ENCODE results near the gene PDZRN3. TPM values are rescaled to one million over a fixed set of nuclear protein-coding genes. Genes with fewer than 3 reads are reported as not detected.

Gene PDZRN3
- total and polyA plus RNA-seq, 2 experiments from 2014 or later = 7.5 to 14.0 TPM

DNA sequence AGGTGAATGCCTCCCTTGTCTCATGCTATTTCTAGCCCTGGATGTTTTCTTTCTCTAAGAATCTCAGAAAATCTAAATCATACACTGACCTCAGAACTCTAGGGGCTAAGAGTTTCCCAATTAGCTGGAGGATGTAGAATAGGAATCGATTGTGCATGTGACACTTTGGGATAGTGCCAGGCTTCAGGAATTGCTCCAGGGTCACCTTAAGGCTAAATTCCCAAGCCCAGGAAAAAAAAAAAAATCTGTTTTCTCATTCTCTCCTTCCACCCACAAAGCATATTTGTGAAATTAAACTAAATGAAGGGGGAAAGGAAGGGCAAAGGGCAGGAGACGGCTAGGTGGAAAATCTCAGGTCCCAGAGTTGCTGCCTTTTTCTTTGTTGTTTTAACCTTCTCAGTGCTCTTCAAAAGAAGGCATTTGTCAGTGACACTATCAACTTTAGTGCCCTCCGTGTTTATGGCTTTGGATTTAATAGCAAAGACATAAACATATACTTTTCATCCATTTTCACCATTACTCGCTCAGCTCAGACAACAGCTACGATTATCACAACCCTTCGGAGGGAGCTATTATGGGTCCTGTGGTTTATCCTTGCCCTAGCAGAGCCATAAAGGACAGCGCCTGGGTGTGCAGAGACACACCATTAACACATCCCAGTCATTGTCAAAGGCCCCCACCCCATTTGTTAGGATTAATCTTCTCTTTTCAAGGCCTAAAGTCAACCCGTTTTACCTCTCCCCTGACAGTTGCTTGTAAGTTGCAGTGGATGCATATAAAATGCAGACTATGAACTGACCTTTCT lies 271.7 kb downstream of the PDZRN3 start:
- no peaks in the 10 kb centered on the region for H3F3A ChIP-seq (replicated peaks; ENCODE audit: low read depth)

DNA sequence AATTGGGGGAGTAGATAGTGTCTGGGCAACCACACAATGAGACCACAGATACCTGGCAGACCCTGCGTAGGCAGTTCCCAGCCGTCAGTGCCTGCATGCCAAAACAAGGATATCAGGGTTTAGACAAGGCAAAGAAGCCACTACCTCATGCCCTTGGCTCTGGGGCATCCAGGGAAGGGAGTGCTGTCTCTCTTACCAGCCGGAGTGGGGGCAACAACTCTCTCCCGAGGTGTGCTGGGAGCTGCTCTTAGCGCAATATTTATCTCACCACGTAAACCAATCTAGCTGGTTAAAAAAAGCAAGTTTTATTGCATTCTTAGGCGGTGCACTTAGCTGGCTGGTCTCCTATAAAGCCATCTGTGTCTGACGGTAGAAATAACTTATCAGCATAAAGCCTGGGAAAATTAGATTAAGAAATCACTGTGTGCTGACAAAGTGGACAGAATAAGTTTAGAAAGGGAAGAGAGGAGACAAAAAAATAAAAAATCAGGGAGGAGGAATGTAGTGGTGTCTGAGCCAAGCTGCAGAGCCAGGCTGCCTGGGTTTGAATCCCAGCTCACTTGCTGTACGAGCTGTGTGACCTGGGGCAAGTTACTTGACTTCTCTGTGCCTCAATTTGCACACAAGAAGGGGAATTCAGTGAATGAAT lies 273.2 kb downstream of the PDZRN3 start:
- Histone ChIP-seq H3K4me3 (no peak overlapping the region), H3K79me2 (replicated peaks; ENCODE audit: insufficient read depth) (no peaks in the 10 kb centered on the region), H3K4me1 (ENCODE audit: insufficient read depth) (no peaks in the 10 kb centered on the region), H3K9me2 (ENCODE audit: insufficient read depth) (no peaks in the 10 kb centered on the region), H3K27ac (ENCODE audit: low read depth) (no peak overlapping the region), H3K4me2 (no peak overlapping the region), H3K27me3 (ENCODE audit: insufficient read depth) (no peaks in the 10 kb centered on the region), H4K20me1 (replicated peaks; ENCODE audit: insufficient read depth) (no peaks in the 10 kb centered on the region), H3K36me3 (ENCODE audit: insufficient read depth) (no peaks in the 10 kb centered on the region), H3F3A (replicated peaks; ENCODE audit: low read depth) (no peaks in the 10 kb centered on the region), H2AFZ (no peak overlapping the region)
- Mint-ChIP-seq H3K4me1 (no peaks in the 10 kb centered on the region; the same call in 2 of the 3 replicates), H3K4me3 (no peak overlapping the region), H3K9me3 (no peaks in the 10 kb centered on the region; the same call in 2 of the 3 replicates), H3K27ac (no peak overlapping the region), H3K36me3 (ENCODE audit: low read depth) (no peaks in the 10 kb centered on the region), H3K27me3 (ENCODE audit: insufficient read depth, low read depth, poor library complexity) (peaks cover 5% of the 10 kb centered on the region)
- ATAC-seq (no peak), DNase-seq (ENCODE audit: low spot score) (no peak)
- TF ChIP-seq CREB1 (CRISPR knock-in tag; IDR thresholded peaks at IDR 0.05; ENCODE audit: low read depth) = no peak
- no peak for TF ChIP-seq EZH2phosphoT487 (IDR thresholded peaks at IDR 0.05; ENCODE audit: unreplicated experiment)
- TF ChIP-seq, protein P1, sequence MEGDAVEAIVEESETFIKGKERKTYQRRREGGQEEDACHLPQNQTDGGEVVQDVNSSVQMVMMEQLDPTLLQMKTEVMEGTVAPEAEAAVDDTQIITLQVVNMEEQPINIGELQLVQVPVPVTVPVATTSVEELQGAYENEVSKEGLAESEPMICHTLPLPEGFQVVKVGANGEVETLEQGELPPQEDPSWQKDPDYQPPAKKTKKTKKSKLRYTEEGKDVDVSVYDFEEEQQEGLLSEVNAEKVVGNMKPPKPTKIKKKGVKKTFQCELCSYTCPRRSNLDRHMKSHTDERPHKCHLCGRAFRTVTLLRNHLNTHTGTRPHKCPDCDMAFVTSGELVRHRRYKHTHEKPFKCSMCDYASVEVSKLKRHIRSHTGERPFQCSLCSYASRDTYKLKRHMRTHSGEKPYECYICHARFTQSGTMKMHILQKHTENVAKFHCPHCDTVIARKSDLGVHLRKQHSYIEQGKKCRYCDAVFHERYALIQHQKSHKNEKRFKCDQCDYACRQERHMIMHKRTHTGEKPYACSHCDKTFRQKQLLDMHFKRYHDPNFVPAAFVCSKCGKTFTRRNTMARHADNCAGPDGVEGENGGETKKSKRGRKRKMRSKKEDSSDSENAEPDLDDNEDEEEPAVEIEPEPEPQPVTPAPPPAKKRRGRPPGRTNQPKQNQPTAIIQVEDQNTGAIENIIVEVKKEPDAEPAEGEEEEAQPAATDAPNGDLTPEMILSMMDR (conservative IDR thresholded peaks at IDR 0.05; ENCODE audit: low read depth in 2 of 2) = no peak
- TF ChIP-seq, protein P2, sequence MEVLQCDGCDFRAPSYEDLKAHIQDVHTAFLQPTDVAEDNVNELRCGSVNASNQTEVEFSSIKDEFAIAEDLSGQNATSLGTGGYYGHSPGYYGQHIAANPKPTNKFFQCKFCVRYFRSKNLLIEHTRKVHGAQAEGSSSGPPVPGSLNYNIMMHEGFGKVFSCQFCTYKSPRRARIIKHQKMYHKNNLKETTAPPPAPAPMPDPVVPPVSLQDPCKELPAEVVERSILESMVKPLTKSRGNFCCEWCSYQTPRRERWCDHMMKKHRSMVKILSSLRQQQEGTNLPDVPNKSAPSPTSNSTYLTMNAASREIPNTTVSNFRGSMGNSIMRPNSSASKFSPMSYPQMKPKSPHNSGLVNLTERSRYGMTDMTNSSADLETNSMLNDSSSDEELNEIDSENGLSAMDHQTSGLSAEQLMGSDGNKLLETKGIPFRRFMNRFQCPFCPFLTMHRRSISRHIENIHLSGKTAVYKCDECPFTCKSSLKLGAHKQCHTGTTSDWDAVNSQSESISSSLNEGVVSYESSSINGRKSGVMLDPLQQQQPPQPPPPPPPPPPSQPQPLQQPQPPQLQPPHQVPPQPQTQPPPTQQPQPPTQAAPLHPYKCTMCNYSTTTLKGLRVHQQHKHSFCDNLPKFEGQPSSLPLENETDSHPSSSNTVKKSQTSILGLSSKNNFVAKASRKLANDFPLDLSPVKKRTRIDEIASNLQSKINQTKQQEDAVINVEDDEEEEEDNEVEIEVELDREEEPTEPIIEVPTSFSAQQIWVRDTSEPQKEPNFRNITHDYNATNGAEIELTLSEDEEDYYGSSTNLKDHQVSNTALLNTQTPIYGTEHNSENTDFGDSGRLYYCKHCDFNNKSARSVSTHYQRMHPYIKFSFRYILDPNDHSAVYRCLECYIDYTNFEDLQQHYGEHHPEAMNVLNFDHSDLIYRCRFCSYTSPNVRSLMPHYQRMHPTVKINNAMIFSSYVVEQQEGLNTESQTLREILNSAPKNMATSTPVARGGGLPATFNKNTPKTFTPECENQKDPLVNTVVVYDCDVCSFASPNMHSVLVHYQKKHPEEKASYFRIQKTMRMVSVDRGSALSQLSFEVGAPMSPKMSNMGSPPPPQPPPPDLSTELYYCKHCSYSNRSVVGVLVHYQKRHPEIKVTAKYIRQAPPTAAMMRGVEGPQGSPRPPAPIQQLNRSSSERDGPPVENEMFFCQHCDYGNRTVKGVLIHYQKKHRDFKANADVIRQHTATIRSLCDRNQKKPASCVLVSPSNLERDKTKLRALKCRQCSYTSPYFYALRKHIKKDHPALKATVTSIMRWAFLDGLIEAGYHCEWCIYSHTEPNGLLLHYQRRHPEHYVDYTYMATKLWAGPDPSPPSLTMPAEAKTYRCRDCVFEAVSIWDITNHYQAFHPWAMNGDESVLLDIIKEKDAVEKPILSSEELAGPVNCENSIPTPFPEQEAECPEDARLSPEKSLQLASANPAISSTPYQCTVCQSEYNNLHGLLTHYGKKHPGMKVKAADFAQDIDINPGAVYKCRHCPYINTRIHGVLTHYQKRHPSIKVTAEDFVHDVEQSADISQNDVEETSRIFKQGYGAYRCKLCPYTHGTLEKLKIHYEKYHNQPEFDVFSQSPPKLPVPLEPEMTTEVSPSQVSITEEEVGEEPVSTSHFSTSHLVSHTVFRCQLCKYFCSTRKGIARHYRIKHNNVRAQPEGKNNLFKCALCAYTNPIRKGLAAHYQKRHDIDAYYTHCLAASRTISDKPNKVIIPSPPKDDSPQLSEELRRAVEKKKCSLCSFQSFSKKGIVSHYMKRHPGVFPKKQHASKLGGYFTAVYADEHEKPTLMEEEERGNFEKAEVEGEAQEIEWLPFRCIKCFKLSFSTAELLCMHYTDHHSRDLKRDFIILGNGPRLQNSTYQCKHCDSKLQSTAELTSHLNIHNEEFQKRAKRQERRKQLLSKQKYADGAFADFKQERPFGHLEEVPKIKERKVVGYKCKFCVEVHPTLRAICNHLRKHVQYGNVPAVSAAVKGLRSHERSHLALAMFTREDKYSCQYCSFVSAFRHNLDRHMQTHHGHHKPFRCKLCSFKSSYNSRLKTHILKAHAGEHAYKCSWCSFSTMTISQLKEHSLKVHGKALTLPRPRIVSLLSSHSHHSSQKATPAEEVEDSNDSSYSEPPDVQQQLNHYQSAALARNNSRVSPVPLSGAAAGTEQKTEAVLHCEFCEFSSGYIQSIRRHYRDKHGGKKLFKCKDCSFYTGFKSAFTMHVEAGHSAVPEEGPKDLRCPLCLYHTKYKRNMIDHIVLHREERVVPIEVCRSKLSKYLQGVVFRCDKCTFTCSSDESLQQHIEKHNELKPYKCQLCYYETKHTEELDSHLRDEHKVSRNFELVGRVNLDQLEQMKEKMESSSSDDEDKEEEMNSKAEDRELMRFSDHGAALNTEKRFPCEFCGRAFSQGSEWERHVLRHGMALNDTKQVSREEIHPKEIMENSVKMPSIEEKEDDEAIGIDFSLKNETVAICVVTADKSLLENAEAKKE (CRISPR knock-in tag; IDR thresholded peaks at IDR 0.05) = no peak
- no peak for TF ChIP-seq POLR2AphosphoS5 (IDR thresholded peaks at IDR 0.05; ENCODE audit: low read depth)
- TF ChIP-seq ZNF331 (CRISPR knock-in tag; IDR thresholded peaks at IDR 0.05; ENCODE audit: low read depth) = no peak
- no peak for TF ChIP-seq STAT1 (IDR thresholded peaks at IDR 0.05; ENCODE audit: unreplicated experiment)
- TF ChIP-seq NANOG (IDR thresholded peaks at IDR 0.05; ENCODE audit: borderline replicate concordance) = no peak
- no peak for TF ChIP-seq JUNB (IDR thresholded peaks at IDR 0.05; ENCODE audit: unreplicated experiment)

More for the DNA sequence above, 271.7 kb downstream of the PDZRN3 start:
- no peaks in the 10 kb centered on the region for H3K9me3 Mint-ChIP-seq
- no peak for ATAC-seq
- TF ChIP-seq NANOG (IDR thresholded peaks at IDR 0.05; ENCODE audit: borderline replicate concordance) (no peak), EZH2phosphoT487 (IDR thresholded peaks at IDR 0.05; ENCODE audit: unreplicated experiment) (no peak), ZNF331 (CRISPR knock-in tag; IDR thresholded peaks at IDR 0.05; ENCODE audit: low read depth) (no peak), ZNF114 (CRISPR knock-in tag; IDR thresholded peaks at IDR 0.05) (no peak)
- no peak overlapping the region for H3K27ac Mint-ChIP-seq
- no peak for DNase-seq (ENCODE audit: low spot score)
- no peaks in the 10 kb centered on the region for H4K20me1 ChIP-seq (replicated peaks; ENCODE audit: insufficient read depth)
- H3K36me3 Mint-ChIP-seq (ENCODE audit: low read depth) = no peaks in the 10 kb centered on the region
- no peaks in the 10 kb centered on the region for H3K4me1 ChIP-seq (ENCODE audit: insufficient read depth)
- no peaks in the 10 kb centered on the region for H3K36me3 ChIP-seq (ENCODE audit: insufficient read depth)
- H3K4me3 Mint-ChIP-seq = no peak overlapping the region
- peak overlapping the region; percentile 87 for H2AFZ ChIP-seq
- H3K27me3 Mint-ChIP-seq (ENCODE audit: insufficient read depth, low read depth, poor library complexity) = peaks cover 4% of the 10 kb centered on the region
- H3K27ac ChIP-seq (ENCODE audit: low read depth) = no peak overlapping the region
- H3K79me2 ChIP-seq (replicated peaks; ENCODE audit: insufficient read depth) = no peaks in the 10 kb centered on the region
- no peak overlapping the region for H3K4me3 ChIP-seq
- no peaks in the 10 kb centered on the region for H3K9me2 ChIP-seq (ENCODE audit: insufficient read depth)
- H3K27me3 ChIP-seq (ENCODE audit: insufficient read depth) = no peaks in the 10 kb centered on the region
- no peak overlapping the region for H3K4me2 ChIP-seq
- H3K4me1 Mint-ChIP-seq = no peaks in the 10 kb centered on the region
